Body of pancreas (tissue), 4 donors: Measurements from ENCODE around the gene GRHPR.

Source experiments
- POLR2A ChIP-seq, 3 donors: fragments of 450-650 bp; IDR thresholded peaks; one replicate each; pipeline ENCODE4 v1.6.1; 2016; ENCODE audit warnings: antibody characterized with exemption in 3 of 3, mild to moderate bottlenecking in 2 of 3
- TF ChIP-seq, protein P1 (sequence below), 7 experiments: fragments of 450-650 bp in 4 of 7; fragments of 200-600 bp in 3 of 7; sonication (generic) in 3 of 7; IDR thresholded peaks; one replicate each; pipeline ENCODE4 v1.5.1; 2016 to 2019; ENCODE audit warnings: antibody characterized with exemption in 7 of 7

DNA sequence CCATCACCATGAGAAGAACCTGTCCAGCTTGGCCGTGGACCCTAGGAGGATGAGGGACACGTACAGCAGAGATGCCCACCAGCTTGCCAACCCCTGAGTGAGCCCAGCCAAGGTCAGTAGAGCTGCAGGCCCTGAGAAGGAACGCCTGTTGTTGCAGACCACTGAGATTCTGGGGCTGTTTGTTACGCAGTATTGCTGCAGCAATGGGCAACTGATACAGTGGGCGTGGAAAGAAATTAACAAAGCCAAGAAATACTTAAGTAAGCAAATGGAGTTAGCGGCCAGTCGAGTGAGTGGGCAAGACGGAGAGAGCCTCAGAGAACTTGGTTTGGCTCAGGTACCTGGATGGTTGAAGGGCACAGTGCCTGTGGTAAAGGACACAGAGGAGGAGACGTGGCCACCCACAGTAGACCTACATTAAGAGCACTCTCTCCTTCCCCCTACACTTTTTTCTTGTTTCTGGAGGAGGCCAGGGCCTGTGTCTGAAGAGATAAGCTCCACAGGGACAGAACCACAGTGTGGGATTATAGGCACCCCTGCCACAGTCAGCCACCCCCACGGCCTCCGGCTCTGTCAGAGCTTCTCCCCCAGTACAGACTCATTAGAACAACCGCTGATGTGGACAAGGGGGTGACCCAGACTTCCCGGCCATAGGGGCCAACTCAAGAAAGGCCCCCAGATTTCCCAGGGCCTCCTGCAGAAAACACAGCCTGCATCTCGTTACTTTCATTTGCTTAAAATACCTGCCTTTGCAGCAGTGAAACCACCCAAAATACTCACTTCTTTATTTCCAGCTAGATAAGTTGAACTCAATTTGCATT is 40.1 kb upstream of the GRHPR start:
- TF ChIP-seq, protein P1, sequence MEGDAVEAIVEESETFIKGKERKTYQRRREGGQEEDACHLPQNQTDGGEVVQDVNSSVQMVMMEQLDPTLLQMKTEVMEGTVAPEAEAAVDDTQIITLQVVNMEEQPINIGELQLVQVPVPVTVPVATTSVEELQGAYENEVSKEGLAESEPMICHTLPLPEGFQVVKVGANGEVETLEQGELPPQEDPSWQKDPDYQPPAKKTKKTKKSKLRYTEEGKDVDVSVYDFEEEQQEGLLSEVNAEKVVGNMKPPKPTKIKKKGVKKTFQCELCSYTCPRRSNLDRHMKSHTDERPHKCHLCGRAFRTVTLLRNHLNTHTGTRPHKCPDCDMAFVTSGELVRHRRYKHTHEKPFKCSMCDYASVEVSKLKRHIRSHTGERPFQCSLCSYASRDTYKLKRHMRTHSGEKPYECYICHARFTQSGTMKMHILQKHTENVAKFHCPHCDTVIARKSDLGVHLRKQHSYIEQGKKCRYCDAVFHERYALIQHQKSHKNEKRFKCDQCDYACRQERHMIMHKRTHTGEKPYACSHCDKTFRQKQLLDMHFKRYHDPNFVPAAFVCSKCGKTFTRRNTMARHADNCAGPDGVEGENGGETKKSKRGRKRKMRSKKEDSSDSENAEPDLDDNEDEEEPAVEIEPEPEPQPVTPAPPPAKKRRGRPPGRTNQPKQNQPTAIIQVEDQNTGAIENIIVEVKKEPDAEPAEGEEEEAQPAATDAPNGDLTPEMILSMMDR (IDR thresholded peaks at IDR 0.05): no peak
- no peak for TF ChIP-seq POLR2A (IDR thresholded peaks at IDR 0.05)
